NCI-H1048 (cell line): Measurements from ENCODE around the gene CCBE1.
"Not testable (repeated sequence)": the region's sequence is repeated elsewhere in the genome, so short reads cannot be mapped to it uniquely, and the experiment has no call there.

Experiments
- DNase-seq: peaks from one replicate; lab custom pipeline; 2025; lab: John Stamatoyannopoulos, UW

CCBE1 gene

DNA sequence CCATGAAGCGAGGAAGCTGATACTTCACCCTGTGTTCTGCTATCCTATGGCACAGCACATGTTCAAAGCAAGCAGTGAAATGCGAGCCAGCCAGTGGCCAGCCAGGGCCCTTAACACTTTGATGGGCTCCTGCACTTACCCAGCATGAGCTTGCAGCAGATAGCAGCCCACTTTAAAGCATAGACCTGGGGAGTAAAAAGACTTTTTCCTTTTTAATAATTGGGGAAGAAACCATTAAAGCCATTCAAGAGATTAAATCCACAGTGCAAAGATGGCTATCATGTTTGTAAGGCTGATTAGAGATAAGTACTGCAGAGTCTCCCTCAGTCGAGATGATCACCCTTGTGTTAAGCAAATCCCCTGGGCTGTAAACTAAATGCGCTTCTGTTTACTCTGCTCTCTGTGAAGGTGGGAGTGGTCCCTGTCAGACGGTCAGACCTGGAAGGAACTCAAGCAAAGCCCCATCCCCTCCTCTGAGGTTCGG, 15.7 kb downstream of the CCBE1 start:
- no peak for DNase-seq

DNA sequence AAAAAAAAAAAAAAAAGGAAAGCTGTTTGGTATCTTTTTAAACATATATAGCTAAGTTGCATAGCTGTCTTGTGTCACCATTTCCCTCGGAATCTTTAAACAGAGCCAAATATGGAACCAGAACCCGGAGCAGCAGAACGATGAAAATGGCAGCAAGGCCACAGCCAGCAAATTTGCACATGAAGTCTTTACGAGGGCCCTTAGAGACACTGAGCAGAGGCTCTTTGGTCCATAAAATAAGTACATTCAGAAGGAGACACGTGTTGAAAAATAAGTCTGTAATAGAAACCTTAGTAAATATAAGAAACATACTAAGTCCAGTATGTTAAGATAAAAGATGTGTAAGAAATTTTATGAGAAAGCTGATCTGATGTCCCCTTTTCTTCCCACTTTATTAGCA, 16.2 kb downstream of the CCBE1 start:
- DNase-seq: no peak

DNA sequence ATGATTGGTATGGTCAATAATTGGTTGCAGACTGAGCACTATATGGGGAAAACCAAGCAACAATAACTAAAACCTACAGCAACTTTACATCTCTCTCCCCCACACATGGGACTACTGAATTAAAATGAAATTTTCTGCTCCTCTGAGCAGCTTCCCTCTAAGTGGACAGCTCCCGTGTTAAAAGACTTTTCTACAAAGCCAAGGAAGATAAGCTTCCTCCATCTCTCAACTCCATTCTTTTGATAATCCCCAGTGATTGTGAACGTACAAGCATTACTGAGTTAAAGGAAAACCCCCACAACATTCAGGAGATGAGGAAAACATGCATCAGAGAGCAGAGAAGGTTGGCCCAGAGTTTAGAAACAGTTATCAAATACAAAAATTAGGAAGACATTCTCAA, 21.9 kb downstream of the CCBE1 start:
- no peak for DNase-seq

DNA sequence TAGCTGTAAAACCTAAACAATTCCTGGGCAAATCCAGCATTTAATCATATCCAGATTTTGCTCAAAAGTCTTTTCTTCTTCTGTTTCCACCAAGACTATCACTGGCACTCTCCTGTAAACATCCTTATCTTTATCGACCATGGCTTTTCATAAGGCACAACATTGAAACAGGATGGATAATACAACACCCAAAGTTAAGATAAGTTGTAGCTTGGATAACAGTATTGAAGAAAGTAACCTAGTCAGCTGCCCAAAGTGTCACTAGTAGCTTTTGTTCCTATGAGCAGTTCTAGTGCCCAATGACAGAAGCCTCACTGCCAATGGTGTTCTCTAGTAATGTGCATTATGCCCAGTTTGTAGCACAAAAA, 22.3 kb downstream of the CCBE1 start:
- DNase-seq: no peak

DNA sequence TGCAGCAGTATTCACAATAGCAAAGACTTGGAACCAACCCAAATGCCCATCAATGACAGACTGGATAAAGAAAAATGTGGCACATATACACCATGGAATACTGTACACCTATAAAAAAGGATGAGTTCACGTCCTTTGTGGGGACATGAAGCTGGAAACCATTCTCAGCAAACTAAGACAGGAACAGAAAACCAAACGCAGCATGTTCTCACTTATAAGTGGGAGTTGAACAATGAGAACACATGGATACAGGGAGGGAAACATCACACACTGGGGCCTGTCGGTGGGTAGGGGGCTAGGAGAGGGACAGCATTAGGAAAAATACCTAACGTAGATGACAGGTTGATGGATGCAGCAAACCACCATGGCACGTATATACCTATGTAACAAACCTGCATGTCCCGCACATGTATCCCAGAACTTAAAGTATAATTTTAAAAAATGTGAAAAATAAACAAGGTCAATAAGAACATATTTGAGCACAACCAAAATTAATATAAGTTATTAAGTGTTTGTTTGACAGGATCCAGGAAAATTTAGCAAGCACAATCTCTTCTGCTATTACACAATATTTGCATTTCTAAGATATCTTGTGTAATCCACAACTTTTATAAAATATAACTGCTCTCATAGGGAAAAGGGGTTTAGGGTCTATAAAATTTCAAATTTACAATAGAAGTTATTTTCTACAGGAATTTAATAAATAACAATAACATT, 22.9 kb downstream of the CCBE1 start:
- DNase-seq: no peak

DNA sequence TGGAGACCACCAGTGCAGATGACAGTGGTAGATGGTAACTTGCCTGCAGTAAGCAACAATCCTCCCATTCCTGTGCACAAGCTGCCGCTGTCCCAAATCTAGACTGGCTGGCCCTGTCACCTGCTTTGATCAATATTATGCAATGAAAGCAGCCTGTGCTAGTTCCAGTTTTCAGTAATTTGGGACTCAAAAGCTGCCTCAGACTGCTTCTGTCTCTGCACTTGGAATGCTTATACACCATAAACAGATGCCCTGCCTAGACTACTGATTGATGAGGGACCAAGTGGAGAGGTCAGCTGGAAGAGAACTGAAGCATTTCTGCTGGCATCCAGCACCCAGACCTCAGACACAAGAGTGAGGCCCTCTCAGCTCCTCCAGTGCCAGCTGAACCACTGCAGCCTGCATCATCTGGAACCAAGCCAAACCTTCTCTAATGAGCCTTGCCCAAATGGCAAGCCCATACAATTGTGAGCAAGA, 24.9 kb downstream of the CCBE1 start:
- DNase-seq: no peak

DNA sequence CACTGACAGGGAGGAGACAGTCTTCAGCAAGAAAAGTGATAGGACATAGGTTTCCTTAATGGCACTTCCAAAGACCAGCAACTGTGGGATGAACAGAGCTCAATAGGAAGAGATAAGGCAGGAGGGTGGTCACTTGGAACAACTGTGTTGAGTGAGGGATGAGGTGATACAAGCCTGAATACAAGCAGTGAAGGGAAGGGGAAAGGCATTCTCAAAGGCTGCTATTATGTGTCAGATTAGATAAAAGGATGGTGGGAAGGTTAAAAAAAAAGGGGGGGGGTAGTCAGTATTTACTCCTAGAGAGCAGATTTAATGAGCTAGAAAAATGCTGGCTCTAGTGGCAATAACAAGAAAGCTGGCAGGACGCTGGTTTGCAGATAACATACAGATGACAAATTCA, 25.7 kb downstream of the CCBE1 start:
- DNase-seq: no peak

DNA sequence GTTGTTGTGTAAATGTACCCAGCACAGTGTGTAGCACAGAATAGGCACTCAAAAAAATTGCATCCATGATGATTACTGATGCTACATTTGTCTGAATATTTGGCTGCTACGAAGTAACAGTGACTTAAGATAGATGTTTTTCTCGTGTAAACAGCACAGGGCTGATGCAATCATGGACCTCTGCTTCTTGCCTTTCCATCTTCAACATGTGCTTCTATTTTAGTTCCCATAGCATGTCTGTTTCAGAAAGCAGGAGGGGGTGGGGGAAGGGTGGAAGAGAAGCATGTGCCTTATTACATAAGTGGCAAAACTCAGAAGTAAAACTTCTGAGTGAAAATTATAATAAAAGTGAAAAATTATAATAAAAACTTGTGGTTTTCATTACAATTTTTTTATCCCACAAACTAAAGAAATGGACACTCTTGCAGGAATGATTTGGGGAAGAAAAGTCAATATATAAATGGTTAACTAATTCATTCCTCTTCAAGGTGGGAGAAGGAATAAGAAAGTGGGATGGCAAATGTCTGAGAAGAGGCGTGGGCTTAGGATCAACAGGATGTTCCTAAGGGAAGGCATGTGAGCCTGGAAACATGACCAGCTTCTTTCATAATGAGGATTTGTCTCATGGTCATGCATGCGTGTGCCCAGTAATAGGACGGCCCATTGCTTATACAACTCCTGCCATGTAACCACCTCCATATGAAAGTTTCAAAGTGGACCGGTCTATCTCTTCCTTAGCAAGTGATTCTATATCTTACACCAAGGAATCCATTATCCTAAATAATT, 27.2 kb downstream of the CCBE1 start:
- no peak for DNase-seq

DNA sequence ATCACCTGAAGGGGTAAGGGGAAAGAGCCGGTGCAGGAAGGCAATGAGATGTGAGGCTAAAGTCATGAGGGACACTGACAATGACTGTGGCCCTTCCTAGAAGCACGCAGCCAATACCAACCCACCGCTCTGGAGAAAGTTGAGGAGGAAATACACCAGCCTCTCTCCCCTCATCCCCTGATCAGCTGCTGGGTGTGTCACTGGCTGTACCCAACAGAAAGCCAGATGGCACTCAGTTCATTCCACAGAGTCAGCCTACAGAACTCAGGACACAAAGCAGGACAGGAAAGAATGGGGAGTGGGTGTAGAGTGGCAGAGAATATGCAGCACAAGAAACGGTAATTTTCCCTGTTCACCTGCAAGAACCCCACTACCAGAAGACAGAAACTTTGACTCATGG, 29.7 kb downstream of the CCBE1 start:
- DNase-seq: no peak

DNA sequence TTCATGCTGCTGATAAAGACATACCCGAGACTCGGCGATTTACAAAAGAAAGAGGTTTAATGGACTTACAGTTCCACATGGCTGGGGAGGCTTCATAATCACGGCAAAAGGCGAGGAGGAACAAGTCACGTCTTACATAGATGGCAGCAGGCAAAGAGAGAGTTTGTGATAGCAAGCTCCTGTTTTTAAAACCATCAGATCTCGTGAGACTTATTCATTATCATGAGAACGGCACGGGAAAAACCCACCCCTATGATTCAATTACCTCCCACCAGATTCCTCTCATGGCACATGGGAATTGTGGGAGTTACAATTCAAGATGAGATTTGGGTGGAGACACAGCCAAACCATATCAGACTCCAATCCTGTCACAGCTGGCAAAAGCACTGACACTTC, 31.2 kb downstream of the CCBE1 start:
- DNase-seq: not testable (repeated sequence)

DNA sequence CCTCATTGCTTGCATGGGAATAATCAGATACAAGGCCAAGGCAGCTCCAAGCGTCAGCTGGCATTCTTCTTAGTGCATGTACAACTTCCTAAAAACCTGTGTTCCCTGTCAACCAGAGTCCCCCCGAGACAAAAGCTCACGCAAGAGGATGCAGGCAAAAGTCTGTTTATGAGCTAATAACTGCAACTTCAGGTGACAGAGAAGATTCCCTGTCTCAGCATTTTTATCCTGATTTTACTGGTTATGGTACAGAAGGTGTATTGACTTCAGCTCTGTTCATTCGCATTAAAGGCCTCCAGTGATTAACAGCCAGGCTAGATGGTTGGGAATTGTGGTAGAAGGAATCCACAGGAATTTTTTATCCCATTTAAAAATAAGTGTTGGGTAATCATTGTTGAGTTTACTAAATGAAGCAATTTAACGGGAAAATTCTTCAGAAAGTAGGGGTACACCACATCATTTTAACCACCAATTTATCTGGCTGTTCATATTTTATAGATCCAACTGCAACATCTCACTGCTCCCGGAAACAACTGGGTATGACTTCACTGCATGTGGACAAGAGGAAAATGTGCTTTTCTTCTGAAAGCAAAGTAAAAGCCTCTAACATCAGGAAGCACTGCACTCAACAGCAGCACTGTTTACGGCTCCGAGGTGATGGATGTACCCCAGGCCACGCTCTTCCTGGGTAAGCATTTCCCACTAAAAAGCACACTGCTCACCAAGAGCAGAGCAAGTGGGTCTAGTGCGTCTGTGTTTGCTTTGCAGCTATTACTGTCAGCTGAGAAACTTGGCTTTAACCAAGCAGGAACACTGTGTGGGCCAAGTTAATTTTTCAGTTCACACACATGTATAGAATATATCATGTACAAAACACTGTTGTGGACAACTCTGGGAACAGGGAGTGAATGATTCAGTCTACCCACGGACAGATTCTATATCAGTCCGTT, 31.9 kb downstream of the CCBE1 start:
- DNase-seq: no peak

DNA sequence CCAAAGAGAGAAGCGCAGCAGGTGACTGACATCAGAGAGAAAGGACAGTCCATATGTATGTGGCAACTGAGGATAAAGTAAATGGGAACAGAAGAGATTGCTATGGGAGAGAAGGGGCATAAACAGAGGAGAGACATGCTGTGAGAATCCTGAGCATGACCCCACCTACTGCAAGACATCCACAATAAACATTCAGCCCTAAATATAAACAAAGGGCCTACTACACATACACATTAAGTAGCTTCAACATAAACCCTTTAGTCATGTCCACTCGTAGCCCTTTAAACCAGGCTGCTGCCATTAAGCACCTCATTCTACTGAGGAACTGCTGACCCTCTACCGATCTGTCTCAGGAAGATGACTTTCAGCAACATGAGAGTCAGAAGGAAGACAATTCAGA, 32.9 kb downstream of the CCBE1 start:
- DNase-seq: no peak

DNA sequence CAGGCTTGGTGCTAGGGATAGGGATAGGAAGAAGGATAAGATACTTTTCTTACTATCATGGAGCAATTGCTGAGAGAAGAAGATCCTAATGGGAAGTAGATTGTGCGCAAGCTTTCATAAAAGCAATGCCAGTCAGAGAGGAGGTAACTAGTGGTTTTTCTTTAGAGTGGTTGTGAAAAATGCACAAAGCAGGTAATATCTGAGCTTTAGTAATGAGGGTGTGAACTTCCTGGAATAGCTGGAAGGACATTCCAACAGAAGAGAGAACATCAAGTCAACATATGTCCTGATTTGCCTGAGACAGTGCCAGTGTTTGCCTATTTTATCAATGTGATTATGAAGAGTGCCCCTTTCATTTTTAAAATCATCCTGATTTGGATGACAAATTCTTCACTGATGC, 34.1 kb downstream of the CCBE1 start:
- no peak for DNase-seq

DNA sequence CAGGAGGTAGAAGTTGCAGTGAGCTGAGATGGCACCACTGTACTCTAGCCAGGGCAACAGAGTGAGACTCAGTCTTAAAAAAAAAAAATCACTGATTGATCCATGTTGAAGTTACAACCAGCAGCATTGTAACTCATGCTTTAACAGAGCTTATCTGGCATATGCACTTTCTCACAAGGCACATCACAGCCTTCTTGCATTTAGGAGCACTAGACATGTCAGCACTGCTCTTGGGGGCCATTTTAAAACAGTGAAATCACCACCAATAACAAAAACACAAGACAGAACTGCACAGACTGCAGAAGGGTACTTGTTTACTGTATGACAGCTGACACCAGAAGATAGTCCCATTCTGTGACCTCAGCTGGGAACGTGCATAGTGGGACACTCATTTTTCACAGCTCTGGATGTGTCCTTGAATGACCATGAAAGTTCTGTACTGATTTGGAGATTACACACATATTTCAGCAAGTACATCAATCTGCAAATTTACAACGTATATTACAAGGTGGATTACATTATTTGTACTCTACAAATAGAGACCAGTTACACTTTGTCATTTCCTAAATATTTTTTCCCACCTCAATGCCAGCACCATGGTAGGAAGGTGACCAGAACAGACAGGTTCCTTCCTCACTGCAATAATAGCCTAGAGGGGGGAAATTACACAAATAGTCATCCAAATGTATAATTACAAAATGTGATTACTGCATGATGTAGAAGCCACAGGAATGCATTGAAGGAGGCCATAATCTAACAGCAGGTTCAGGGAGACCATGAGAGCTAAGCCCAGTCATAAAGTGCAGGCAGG, 35.1 kb downstream of the CCBE1 start:
- DNase-seq: peak; percentile 20

DNA sequence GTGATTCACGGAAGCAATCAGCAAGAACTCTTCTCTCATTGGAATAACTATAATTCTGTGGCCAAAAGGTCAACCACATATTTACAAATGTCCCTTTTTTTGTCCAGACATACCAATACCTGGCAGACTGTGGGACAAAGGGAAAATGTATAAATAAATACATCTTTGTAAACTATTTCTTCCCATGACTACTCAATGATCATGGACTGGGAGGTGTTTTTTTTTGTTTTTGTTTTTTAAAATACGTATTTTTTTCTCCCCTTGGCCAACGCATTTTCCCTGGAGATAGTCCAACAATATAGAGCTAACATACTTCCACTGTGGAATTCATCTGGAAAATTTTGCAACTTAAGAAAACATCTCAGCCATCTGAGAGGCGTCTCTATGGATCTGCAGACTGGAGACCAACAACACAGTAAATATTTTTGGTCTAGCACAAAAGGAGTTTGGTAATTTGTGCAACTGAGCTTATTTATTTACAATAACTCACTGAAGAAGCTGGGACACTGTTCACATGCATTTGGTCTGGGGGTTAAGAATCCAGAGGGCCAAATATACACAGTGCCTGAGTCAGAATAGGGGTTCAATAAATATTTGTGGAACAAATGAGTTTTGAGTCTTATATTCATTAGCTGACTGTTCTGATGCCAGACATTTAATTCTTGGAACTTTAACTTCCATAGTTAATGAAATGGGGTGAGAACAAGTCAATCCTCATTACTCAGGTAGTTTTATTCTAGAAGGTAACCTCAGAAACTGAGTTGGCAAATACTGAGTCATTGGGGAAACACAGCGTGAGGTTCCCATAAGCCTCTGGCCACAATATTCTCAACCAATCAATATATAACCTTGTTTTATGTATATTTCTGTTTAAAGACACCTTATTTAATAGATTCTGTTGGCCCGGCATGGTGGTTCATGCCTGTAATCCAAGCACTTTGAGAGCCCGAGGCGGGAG, 36.2 kb downstream of the CCBE1 start:
- DNase-seq: no peak

DNA sequence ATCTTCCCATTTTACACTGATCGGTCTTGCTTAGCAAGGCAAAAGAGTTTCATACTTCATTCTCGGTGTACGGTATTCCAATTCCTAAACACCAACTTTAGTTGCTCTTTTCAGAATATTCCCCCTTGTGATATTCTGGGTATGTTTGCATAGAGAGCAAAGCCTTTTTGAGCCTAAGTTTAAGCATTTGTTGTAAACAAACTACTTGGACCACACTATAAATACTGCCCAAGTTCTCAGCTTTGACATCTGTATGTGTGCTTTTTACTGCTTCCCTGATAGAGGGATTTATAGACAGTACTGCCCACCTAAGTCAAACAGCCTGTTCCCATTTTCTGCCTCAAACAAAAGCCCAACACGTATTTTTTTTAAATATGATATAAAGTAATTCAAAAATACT, 36.9 kb downstream of the CCBE1 start:
- DNase-seq: no peak

DNA sequence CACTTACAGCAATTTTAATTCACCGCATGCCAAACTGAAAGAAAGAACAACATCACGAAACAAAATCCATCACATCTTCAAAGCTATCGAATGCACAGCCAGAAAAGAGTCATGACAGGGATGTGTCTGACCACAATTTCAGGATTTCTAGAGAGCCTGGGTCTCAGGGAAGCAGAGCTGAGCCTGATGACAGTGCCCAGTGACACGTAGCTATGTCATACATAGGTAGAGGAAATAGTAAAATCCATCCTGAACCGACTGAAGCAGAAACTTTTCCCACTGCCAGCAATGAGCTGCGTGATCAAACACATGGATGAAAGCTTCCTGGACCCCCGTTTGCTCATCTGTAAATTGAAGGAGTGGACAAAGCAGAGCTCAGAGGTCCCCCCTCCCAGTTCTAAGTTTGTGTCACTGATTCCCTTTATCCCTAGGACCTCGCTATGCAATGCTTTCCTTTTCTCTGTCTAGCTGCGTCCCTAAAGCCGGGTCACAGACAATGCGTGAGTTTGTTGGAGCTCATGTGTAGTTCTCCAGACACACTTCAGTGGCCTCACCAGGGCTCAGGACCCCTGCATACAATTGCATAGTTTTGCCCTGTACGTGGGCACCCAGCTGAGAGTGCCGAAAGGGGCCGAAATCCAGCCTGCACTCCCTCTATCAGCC, 37.6 kb downstream of the CCBE1 start:
- DNase-seq: no peak

DNA sequence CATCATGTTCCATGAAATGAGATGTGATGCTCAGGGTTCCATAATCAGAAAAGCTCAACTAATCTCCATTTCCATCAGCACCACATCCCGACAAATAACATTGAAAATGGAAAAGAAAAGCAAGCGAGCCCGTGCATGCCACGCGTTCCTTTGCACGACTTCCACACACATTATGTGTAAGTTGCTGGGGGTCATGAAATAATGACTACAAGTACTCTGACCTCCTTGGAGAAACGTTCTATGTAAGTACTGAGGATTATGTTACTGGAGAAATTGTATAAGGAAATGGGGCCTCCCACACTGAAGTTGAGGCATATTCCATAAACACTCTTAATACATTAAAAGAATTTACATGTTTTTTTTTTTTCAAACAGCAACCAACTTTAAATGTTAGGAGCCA, 38.3 kb downstream of the CCBE1 start:
- DNase-seq: no peak

DNA sequence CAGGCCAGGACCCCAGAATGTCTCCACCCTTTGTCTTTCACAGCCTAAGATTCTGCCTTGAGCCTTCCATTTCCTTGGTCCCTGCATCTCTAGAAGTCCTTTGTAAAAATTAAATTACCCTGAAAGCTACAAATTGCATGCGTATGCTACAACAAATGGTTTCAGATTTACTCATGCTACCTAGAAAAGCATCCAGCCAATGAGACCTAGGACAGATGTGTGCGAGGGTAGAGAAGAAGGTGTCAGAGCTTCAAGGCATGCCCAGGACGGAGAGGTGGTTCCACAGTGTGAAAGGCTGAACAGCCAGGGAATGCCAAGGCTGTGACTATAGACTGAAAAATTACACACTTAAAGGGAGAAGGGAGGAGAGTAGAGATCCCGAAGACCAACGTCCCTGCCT, 40.2 kb downstream of the CCBE1 start:
- DNase-seq: no peak

DNA sequence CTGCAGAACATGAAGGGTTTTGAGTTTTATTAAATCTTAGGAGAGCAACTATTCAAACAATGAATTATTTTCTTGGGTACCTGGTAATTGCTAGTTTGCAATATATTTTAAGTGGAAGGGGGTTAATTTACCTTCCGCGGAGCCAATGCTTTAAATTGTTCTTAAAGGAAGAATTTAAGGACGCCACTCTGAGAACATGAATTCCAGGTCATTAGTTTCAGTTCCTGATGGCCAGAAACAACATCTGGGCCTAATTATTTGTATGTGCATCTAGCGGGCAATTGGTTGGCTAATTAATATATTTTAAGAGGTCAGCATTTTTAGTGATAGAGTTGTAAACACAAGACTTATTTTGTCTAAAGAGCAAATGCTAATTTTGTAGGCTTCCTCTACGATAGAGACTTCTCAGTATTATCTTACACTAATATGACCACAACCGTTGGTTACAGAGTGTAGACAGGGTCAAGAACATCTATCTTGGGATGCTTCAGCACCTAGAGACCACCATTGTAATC, 40.8 kb downstream of the CCBE1 start:
- no peak for DNase-seq
